IMR-90 (cell line): Measurements from ENCODE around the gene ZNF407. TPM values are rescaled to one million over a fixed set of nuclear protein-coding genes. Genes with fewer than 3 reads are reported as not detected.

Source experiments
- ATAC-seq: fragments of 200-7000 bp; cut with Tn5 transposase; 2 replicates; pipeline ENCODE4 v1.9.1; 2020; ENCODE audit warnings: low read depth, mild to moderate bottlenecking, moderate library complexity
- BruUV-seq: library from RNA; stranded (reverse); fragments of 400-500 nt; replicated peaks from 2 replicates; lab custom pipeline; 2021; lab: Mats Ljungman, UMichigan
- CTCF ChIA-PET: fragments of 300-600 bp; formaldehyde crosslinking; extraction: SDS; loops from one replicate; lab custom pipeline; 2021; ENCODE audit warnings: antibody characterized with exemption; lab: Yijun Ruan, JAX
- POLR2A ChIA-PET: fragments of 300-600 bp; sonication (Branson Sonifier 250); formaldehyde crosslinking; loops from one replicate; lab custom pipeline; 2022; ENCODE audit warnings: antibody characterized with exemption; ENCODE audit not compliant: unreplicated experiment; lab: Charles Lee
- DNase-seq: peaks from one replicate; pipeline ENCODE4 v3.0.0; 2013
- H2AFZ ChIP-seq: replicated peaks from 2 replicates; pipeline ENCODE3; 2013; ENCODE audit warnings: low read length, mild to moderate bottlenecking; ENCODE audit not compliant: poor library complexity
- H2AK5ac ChIP-seq: 2 replicates; pipeline ENCODE4 v1.6.1; 2013; ENCODE audit warnings: low read depth, low read length, inconsistent platforms
- H2AK9ac ChIP-seq: replicated peaks from 2 replicates; pipeline ENCODE3; 2013; ENCODE audit warnings: mild to moderate bottlenecking, low read depth, low read length, moderate library complexity; ENCODE audit not compliant: poor library complexity
- H2BK120ac ChIP-seq: 2 replicates; pipeline ENCODE4 v1.6.1; 2013; ENCODE audit warnings: low read depth, low read length, inconsistent platforms
- H2BK15ac ChIP-seq: 3 replicates; pipeline ENCODE4 v1.6.1; 2013; ENCODE audit warnings: low read depth, low read length, inconsistent platforms
- H2BK20ac ChIP-seq: 2 replicates; pipeline ENCODE4 v1.6.1; 2013; ENCODE audit warnings: low read depth, mild to moderate bottlenecking, inconsistent platforms, low read length, moderate library complexity
- H2BK5ac ChIP-seq: 2 replicates; pipeline ENCODE4 v1.6.1; 2013; ENCODE audit warnings: mild to moderate bottlenecking, low read depth, low read length, inconsistent platforms; ENCODE audit not compliant: poor library complexity, severe bottlenecking
- H3K14ac ChIP-seq: replicated peaks from 2 replicates; pipeline ENCODE4 v1.6.1; 2013; ENCODE audit warnings: low read depth, low read length, inconsistent platforms
- H3K18ac ChIP-seq: 2 replicates; pipeline ENCODE4 v1.6.1; 2013; ENCODE audit warnings: low read depth, low read length, control low read depth
- H3K23ac ChIP-seq: 2 replicates; pipeline ENCODE4 v1.6.1; 2013; ENCODE audit warnings: low read depth, low read length, inconsistent platforms
- H3K27ac ChIP-seq: 2 replicates; pipeline ENCODE4 v1.5.1; 2013; ENCODE audit warnings: mild to moderate bottlenecking, control low read depth, low read length; ENCODE audit not compliant: insufficient read depth
- H3K27me3 ChIP-seq: 2 replicates; pipeline ENCODE4 v1.6.1; 2013; ENCODE audit warnings: low read length; ENCODE audit not compliant: control insufficient read depth, insufficient read depth
- H3K36me3 ChIP-seq: 2 replicates; pipeline ENCODE4 v1.6.1; 2013; ENCODE audit warnings: low read length, mixed read lengths; ENCODE audit not compliant: control insufficient read depth, insufficient read depth
- H3K4ac ChIP-seq: 2 replicates; pipeline ENCODE4 v1.6.1; 2013; ENCODE audit warnings: low read depth, low read length, inconsistent platforms
- H3K4me1 ChIP-seq: 2 replicates; pipeline ENCODE4 v1.6.1; 2013; ENCODE audit warnings: low read length, mixed read lengths; ENCODE audit not compliant: control insufficient read depth, insufficient read depth
- H3K4me2 ChIP-seq: 2 replicates; pipeline ENCODE4 v1.6.1; 2013; ENCODE audit warnings: low read depth, mild to moderate bottlenecking, control low read depth, low read length, moderate library complexity
- H3K4me3 ChIP-seq: 2 replicates; pipeline ENCODE4 v1.5.1; 2013; ENCODE audit warnings: low read depth, mild to moderate bottlenecking, control low read depth, low read length, moderate library complexity; ENCODE audit not compliant: insufficient read depth
- H3K56ac ChIP-seq: 2 replicates; pipeline ENCODE4 v1.6.1; 2013; ENCODE audit warnings: low read length, inconsistent platforms; ENCODE audit not compliant: insufficient read depth; ENCODE audit errors: extremely low read depth
- H3K79me1 ChIP-seq, 2 experiments: 2 replicates each; pipeline ENCODE4 v1.6.1; 2013; ENCODE audit warnings: low read length in 2 of 2, inconsistent platforms in 1 of 2, low read depth in 1 of 2
- H3K9ac ChIP-seq: 2 replicates; pipeline ENCODE4 v1.6.1; 2013; ENCODE audit warnings: low read depth, low read length, control low read depth
- H3K9me1 ChIP-seq: 2 replicates; pipeline ENCODE4 v1.6.1; 2013; ENCODE audit warnings: low read length, inconsistent platforms; ENCODE audit not compliant: insufficient read depth
- H3K9me3 ChIP-seq: 2 replicates; pipeline ENCODE4 v1.6.1; 2013; ENCODE audit warnings: low read length; ENCODE audit not compliant: control insufficient read depth, insufficient read depth
- H4K20me1 ChIP-seq: 2 replicates; pipeline ENCODE4 v1.6.1; 2013; ENCODE audit warnings: low read length, inconsistent platforms; ENCODE audit not compliant: insufficient read depth
- H4K5ac ChIP-seq: 2 replicates; pipeline ENCODE4 v1.6.1; 2013; ENCODE audit warnings: mild to moderate bottlenecking, low read depth, low read length, control low read depth
- H4K8ac ChIP-seq, 2 experiments: 2 replicates each; pipeline ENCODE4 v1.6.1; 2013; ENCODE audit warnings: low read depth in 2 of 2, low read length in 2 of 2, control low read depth in 1 of 2, inconsistent platforms in 1 of 2
- H4K91ac ChIP-seq: 2 replicates; pipeline ENCODE4 v1.6.1; 2013; ENCODE audit warnings: low read depth, low read length, inconsistent platforms; ENCODE audit not compliant: insufficient read depth
- BHLHE40 ChIP-seq: fragments of 150-350 bp; IDR thresholded peaks from 2 replicates; pipeline ENCODE4 v1.6.1; 2016; ENCODE audit warnings: mild to moderate bottlenecking, low read depth, low read length
- CEBPB ChIP-seq: IDR thresholded peaks from 2 replicates; pipeline ENCODE4 v1.6.1; 2012; ENCODE audit warnings: low read depth, low read length, improper control_type of control experiment
- CHD1 ChIP-seq: IDR thresholded peaks from 2 replicates; pipeline ENCODE4 v1.6.1; 2012; ENCODE audit warnings: low read depth, low read length, improper control_type of control experiment
- MAFK ChIP-seq: IDR thresholded peaks from 2 replicates; pipeline ENCODE4 v1.6.1; 2012; ENCODE audit warnings: low read depth, low read length, improper control_type of control experiment
- NFE2L2 ChIP-seq: fragments of 150-350 bp; IDR thresholded peaks from 2 replicates; pipeline ENCODE4 v1.6.1; 2016; ENCODE audit warnings: low read depth, mild to moderate bottlenecking, low read length
- USF2 ChIP-seq: fragments of 150-350 bp; IDR thresholded peaks from 2 replicates; pipeline ENCODE4 v1.6.1; 2017; ENCODE audit warnings: mild to moderate bottlenecking, antibody characterized with exemption, low read length, low read depth
- WGBS, 2 experiments: methylation state at CpG; one replicate each; pipeline versions ENCODE4 v1.1.5 to v1.1.7; 2013; ENCODE audit warnings: missing lambda C conversion rate in 2 of 2; ENCODE audit not compliant: insufficient read length in 1 of 2; ENCODE audit errors: extremely low coverage in 2 of 2; 5-methylcytosine and 5-hydroxymethylcytosine counted together
- dilution Hi-C: fragments of 300-500 bp; cut with HindIII; formaldehyde crosslinking; loops from one replicate; pipeline ENCODE4 v1.14.3; 2018; ENCODE audit warnings: low sequenced_read_pairs; ENCODE audit not compliant: unreplicated experiment
- in situ Hi-C: fragments of 300-500 bp; cut with MboI; formaldehyde crosslinking; loops from 3 replicates; pipeline ENCODE4 v1.14.3; 2019; ENCODE audit warnings: low sequenced_read_pairs, inconsistent platforms, mixed read lengths
- intact Hi-C: fragments of 100-400 bp; cut with micrococcal nuclease; formaldehyde crosslinking; loops from 2 replicates; pipeline ENCODE4 v1.10.0; 2022
- polyA plus RNA-seq, 3 experiments: library from polyadenylated mRNA; depleted of rRNA; stranded (reverse); fragments of >200 nt; gene quantifications; 2 replicates each; pipeline ENCODE4 v1.2.3, GENCODE V29; 2012; ENCODE audit warnings: low replicate concordance in 1 of 3
- total RNA-seq: library from RNA; depleted of rRNA; stranded (reverse); fragments of >200 nt; gene quantifications from 2 replicates; pipeline ENCODE4 v1.2.3, GENCODE V29; 2012

The ZNF407 gene
- total and polyA plus RNA-seq, 2 of the 4 experiments (the other 2 are of a cell fraction) = 3.1 to 20.1 TPM

- Histone ChIP-seq H3K14ac (no peak overlapping the region), H3K18ac (no peak overlapping the region), H2AK9ac (no peak overlapping the region), H3K9ac (no peak overlapping the region), H4K8ac (no peak overlapping the region), H3K36me3 (no peaks in the 10 kb centered on the region), H3K27ac (no peak overlapping the region), H4K91ac (no peak overlapping the region), H2BK120ac (no peak overlapping the region), H3K9me1 (peaks cover 2% of the 10 kb centered on the region; the same call in 1 of the 2 replicates), H3K4me1 (no peaks in the 10 kb centered on the region), H2BK20ac (no peak overlapping the region), H3K79me1 (peaks cover 3 to 11% of the 10 kb centered on the region in 2 experiments; a peak in 1 of 4 replicates), H2BK15ac (no peak overlapping the region), H2AK5ac (no peak overlapping the region), H4K20me1 (no peaks in the 10 kb centered on the region), H3K23ac (no peak overlapping the region), H3K4me2 (no peak overlapping the region), H3K4me3 (no peak overlapping the region), H3K4ac (no peak overlapping the region), H2BK5ac (no peak overlapping the region), H2AFZ (no peak overlapping the region), H3K56ac (no peak overlapping the region), H3K27me3 (no peaks in the 10 kb centered on the region), H3K9me3 (no peaks in the 10 kb centered on the region), H4K5ac (no peak overlapping the region)
- WGBS, 2 experiments = no CpG with 5 or more reads among the region's 3 CpGs
- intact Hi-C loops = no loop called here
- ChIA-PET CTCF (interaction anchor here (0.5 kb wide), 1 partner anchor 162 kb away, joined by 3 read pairs; no protein-coding TSS in a partner anchor), POLR2A (no interaction called here)
- DNase-seq (no peak), ATAC-seq (no peak)
- TF ChIP-seq USF2 (no peak), CEBPB (no peak), CHD1 (no peak), MAFK (no peak), BHLHE40 (no peak), NFE2L2 (no peak)
- BruUV-seq = no TSS peak
- dilution Hi-C loops = no loop called here
- in situ Hi-C loops = no loop called here
Observed at GRCh38 chr18:74760436-74760835, 162.8 kb downstream of the ZNF407 start.
